ENCODE results near the gene ZDHHC17.

The ZDHHC17 gene

DNA sequence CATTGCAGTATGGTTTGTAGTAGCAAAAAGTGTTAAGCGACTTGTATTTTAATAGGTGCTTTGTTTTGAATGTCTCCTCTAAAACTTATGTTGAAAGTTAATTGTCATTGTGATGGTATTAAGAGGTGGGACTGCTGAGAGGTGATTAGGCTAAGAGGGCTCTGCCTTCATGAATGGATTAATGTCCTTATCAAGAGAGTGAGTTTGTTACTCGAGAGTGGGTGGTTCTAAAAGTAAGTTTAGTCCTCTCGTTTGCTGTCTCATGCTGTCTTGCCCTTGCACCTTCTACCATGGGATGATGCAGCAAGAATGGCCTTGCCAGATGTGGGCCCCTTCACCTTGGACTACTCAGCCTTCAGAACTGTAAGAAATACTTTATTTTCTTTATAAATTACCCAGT, 17.4 kb downstream of the ZDHHC17 start:
- TF ChIP-seq, protein P1, sequence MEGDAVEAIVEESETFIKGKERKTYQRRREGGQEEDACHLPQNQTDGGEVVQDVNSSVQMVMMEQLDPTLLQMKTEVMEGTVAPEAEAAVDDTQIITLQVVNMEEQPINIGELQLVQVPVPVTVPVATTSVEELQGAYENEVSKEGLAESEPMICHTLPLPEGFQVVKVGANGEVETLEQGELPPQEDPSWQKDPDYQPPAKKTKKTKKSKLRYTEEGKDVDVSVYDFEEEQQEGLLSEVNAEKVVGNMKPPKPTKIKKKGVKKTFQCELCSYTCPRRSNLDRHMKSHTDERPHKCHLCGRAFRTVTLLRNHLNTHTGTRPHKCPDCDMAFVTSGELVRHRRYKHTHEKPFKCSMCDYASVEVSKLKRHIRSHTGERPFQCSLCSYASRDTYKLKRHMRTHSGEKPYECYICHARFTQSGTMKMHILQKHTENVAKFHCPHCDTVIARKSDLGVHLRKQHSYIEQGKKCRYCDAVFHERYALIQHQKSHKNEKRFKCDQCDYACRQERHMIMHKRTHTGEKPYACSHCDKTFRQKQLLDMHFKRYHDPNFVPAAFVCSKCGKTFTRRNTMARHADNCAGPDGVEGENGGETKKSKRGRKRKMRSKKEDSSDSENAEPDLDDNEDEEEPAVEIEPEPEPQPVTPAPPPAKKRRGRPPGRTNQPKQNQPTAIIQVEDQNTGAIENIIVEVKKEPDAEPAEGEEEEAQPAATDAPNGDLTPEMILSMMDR (IDR thresholded peaks at IDR 0.05; ENCODE audit: control extremely low read depth, extremely low read depth, low read depth, missing control alignments) = no peak
- ChIA-PET POLR2A (no interaction called here), CTCF (interaction anchor here (1.0 to 2.6 kb wide), 4 partner anchors 9 to 15 kb away, joined by 3 to 16 read pairs (median 7); no protein-coding TSS in a partner anchor)
- DNase-seq (ENCODE audit: extremely low spot score) = no peak

- no peak for DNase-seq (ENCODE audit: extremely low spot score)
- ChIA-PET POLR2A (interaction anchor here (0.6 kb wide), 1 partner anchor 19 kb away, joined by 7 read pairs; no protein-coding TSS in a partner anchor), CTCF (interaction anchor here (1.3 to 2.6 kb wide), 3 partner anchors 8 to 16 kb away, joined by 3 to 16 read pairs (median 11); no protein-coding TSS in a partner anchor)
- TF ChIP-seq, protein P1 (IDR thresholded peaks at IDR 0.05; ENCODE audit: control extremely low read depth, extremely low read depth, low read depth, missing control alignments) = no peak
Observed at GRCh38 chr12:76782526-76782925, 18.6 kb downstream of the ZDHHC17 start.

- ChIA-PET POLR2A (no interaction called here), CTCF (interaction anchor here (1.2 to 1.4 kb wide), 2 partner anchors 43 to 71 kb away, joined by 3 read pairs; no protein-coding TSS in a partner anchor)
- TF ChIP-seq, protein P1 (IDR thresholded peaks at IDR 0.05; ENCODE audit: control extremely low read depth, extremely low read depth, low read depth, missing control alignments) = no peak
- no peak for DNase-seq (ENCODE audit: extremely low spot score)
Observed at GRCh38 chr12:76784600-76785051, 20.7 kb downstream of the ZDHHC17 start.

DNA sequence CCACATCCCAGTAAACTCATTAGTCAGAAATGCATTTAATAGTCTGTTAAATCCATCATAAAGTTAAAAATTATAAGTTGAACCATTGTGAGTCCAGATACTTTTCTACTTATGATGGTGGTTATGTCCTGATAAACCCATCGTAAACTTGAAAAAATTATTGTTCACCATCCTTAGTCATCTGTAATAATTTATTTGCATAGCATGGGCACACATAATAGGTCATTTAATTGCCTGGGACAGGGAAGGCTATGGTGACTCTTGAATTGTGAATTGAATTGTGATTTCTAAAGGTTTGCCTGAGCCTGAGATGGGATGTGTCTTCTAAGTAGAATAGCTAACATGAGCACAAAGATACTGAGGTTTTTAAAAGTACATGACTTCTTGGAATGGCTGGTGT, 21.5 kb downstream of the ZDHHC17 start:
- POLR2A ChIA-PET = no interaction called here
- CTCF ChIA-PET = interaction anchor here (1.2 to 1.4 kb wide), 2 partner anchors 44 to 70 kb away, joined by 3 read pairs; no protein-coding TSS in a partner anchor
- DNase-seq (ENCODE audit: extremely low spot score) = no peak
- TF ChIP-seq, protein P1 (IDR thresholded peaks at IDR 0.05; ENCODE audit: control extremely low read depth, extremely low read depth, low read depth, missing control alignments) = no peak

- TF ChIP-seq, protein P1 (IDR thresholded peaks at IDR 0.05; ENCODE audit: control extremely low read depth, extremely low read depth, low read depth, missing control alignments) = no peak
- ChIA-PET CTCF (interaction anchor here (1.4 kb wide), 1 partner anchor 9 kb away, joined by 6 read pairs; no protein-coding TSS in a partner anchor), POLR2A (no interaction called here)
- DNase-seq (ENCODE audit: extremely low spot score) = no peak
Observed at GRCh38 chr12:76786986-76787385, 23.1 kb downstream of the ZDHHC17 start.

GRCh38 chr12:76787689-76788088, 23.8 kb downstream of the ZDHHC17 start:
- CTCF ChIA-PET = interaction anchor here (1.0 to 1.4 kb wide), 2 partner anchors 10 to 165 kb away, joined by 3 to 6 read pairs; no protein-coding TSS in a partner anchor
- TF ChIP-seq, protein P1 (IDR thresholded peaks at IDR 0.05; ENCODE audit: control extremely low read depth, extremely low read depth, low read depth, missing control alignments) = no peak
- POLR2A ChIA-PET = no interaction called here
- no peak for DNase-seq (ENCODE audit: extremely low spot score)

All from GM10248 (cell line).